Measurements from ENCODE around the gene NFE2L1. TPM values are rescaled to one million over a fixed set of nuclear protein-coding genes. Genes with fewer than 3 reads are reported as not detected.
A peak's percentile ranks its signal among the peaks of the same experiment; 100 is the strongest.
"Not testable (repeated sequence)": the region's sequence is repeated elsewhere in the genome, so short reads cannot be mapped to it uniquely, and the experiment has no call there.

NFE2L1 gene
- polyA plus RNA-seq, 10 donors, result 192 to 305 (median 259) TPM

- no peak for DNase-seq
Observed at GRCh38 chr17:48067245-48067644, 19.1 kb downstream of the NFE2L1 start.

GRCh38 chr17:48067808-48068207 is 19.6 kb downstream of the NFE2L1 start:
- DNase-seq, result not testable (repeated sequence)

DNA sequence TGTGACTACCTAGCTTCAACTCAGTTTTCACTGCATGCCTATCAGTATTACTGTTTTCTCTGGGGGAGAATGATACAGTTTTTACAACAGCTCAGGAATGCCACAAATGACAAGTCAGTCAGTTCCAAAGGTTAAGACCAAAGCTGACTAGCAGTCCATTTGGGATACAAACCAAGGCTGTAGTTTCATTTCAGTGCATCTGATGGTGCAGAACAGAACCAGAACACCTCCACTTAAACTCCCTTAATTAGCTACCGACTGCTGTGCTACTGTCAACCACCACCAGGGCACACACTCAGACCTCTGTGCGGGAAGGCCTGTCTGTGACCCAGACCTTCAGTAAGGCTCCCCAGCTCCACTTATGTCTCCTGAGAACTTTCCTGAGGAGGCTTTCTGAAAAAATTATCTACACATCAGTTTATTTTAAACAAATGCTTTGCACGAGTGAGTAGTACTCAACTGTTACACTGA is 20.4 kb downstream of the NFE2L1 start:
- DNase-seq, result no peak

GRCh38 chr17:48070195-48070594 is 22.0 kb downstream of the NFE2L1 start:
- no peak for DNase-seq

DNA sequence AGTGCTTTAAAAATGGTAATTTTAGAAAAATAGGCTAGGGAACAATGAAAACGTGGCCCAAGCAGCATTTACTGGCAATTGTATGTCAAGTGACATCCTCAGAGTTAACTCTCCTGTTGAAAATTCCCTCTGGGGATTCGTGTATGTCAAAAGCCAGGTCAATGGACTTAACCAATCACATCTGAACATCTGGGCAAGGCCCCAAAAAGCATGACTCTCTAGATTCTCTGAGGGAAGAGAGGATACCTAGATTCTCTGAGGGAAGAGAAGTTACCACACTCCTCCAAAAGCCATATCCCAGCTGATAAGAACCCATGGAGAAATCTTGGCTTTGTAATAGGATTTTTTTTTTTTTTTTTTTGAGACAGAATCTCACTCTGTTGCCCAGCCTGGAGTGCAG is 23.5 kb downstream of the NFE2L1 start:
- DNase-seq, result no peak

DNA sequence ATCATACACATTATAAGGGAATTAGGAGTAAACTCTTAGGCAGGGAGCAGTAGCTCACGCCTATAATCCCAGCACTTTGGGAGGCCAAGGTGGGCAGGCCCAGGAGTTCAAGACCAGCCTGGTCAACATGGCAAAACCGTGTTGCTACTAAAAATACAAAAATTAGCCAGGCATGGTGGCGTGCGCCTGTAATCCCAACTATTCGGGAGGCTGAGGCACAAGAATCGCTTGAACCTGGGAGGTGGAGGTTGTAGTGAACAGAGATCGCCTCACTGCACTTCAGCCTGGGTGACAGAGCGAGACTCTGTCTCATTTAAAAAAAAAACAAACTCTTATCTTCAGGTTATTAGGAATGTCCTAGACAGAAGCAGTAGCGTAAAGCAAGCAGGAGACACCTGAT is 24.7 kb downstream of the NFE2L1 start:
- not testable (repeated sequence) for DNase-seq

DNA sequence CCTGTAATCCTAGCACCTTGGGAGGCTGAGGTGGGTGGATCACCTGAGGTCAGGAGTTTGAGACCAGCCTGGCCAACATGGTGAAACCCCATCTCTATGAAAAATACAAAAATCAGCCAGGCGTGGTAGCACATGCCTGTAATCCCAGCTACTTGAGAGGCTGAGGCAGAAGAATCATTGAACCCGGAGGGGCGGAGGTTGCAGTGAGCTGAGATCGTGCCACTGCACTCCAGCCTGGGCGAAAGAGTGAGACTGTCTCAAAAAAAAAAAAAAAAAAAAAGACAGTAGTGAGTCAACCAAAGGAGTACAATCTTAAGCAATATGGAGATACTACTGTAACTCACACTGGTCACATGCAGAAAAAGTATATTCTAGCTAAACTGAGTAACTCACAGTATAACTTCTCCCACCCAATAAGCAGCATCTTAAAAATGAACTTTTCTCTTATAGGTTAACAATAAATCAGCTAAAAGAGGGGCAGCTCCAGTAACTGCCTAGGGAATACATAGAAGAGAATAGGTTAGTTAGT is 25.5 kb downstream of the NFE2L1 start:
- not testable (repeated sequence) for DNase-seq

DNA sequence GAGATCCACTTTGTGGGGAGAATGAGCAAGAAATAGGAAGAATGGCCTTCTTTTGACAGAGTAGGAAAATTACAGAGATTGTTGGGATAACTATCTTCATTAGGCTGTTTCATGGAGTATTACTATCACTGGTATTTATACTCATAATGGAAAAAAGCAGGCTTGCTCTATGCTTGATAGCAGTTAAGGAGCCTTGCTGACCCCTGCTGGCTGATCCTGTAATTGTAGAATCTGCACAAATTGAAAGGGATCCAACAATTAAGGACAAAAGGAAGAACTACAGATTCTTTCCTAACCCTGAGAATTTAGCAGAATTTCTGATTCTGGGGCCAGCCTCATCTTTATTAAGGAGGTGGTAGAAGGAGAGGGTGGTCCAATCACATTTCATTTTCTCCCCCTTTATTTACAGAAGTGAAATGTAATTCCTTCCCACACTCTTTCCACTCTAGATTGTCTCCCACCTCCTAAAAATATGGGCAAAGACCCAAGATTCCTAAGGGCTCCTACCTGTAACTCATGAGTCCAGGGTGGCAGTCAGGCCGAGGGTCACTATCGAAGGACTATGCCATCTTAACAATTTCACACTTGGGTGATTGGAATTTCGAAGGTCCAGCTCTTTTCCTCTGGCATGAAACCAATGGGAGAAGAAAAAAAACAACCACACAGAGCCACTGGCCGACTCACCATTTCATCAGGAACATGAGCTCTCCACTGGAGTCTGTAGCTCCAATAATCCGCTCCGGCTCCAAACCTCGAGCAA is 26.3 kb downstream of the NFE2L1 start:
- DNase-seq, result peak; percentile 78 to 91 (median 87)

DNA sequence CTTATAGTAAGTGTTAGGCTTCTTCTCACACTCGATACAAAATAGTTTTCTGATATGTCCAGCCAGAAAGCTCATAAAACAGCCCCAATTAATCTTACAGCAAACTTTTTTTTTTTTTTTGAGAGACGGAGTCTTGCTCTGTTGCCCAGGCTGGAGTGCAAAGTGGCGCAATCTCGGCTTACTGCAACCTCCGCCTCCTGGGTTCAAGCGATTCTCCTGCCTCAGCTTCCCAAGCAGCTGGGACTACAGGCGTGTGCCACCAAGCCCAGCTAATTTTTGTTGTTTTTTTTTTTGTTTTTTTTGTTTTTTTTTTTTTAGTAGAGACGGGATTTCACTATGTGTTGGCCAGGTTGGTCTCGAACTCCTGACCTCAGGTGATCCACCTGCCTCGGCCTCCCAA is 29.0 kb downstream of the NFE2L1 start:
- not testable (repeated sequence) for DNase-seq

DNA sequence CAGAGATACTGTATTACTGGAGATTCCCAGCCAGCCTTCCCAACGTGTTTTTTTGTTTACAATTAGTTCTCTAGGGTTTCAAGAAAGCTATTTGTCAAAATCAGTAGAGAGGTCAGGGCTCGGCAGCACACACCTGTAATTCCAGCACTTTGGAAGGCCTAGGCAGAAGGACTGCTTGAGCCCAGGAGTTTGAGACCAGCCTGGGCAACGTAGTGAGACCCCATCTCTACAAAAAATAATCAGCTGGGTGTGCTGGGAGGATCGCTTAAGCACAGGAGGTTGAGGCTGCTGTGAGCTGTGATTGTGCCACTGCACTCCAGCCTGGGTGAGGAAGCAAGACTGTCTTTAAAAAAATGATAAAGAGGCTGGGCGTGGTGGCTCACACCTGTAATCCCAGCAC is 33.7 kb downstream of the NFE2L1 start:
- DNase-seq, result no peak

- no peak for DNase-seq
Observed at GRCh38 chr17:48084932-48085331, 36.8 kb downstream of the NFE2L1 start.

- DNase-seq, result no peak
Observed at GRCh38 chr17:48093341-48094045, 45.3 kb downstream of the NFE2L1 start.

GRCh38 chr17:48095611-48096010 is 47.5 kb downstream of the NFE2L1 start:
- DNase-seq, result peak in 1 of 3 donors; percentile 23

DNA sequence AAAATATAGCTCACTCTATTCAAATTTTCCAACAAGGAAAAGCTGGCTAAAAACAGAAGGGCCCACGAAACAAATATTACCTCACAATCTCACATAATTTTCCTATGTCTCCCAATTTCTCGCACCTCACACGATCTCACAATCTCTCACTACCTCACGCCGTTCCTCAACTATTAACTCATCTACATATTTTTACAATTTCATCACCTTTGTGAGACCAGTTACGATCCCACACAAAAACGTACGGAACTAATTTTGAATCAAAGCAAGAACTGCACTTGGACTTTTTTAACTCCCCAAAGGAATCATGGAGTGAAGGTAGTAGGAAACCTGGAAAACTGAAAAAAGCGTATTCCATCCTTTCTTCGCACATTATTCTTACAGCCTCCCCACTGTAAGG is 52.0 kb downstream of the NFE2L1 start:
- DNase-seq, result peak in 2 of 3 donors; percentile 15 to 43

- peak in 2 of 3 donors; percentile 57 to 74 for DNase-seq
Observed at GRCh38 chr17:48100591-48101011, 52.4 kb downstream of the NFE2L1 start.

- DNase-seq, result peak; percentile 96 to 99 (median 97)
Observed at GRCh38 chr17:48101012-48101720, 53.0 kb downstream of the NFE2L1 start, which contains the start of gene CBX1. Gene CBX1, minus strand, starts transcription at chr17:48101478. Its CDS starts 24,474 bp downstream, at chr17:48077004.

- no peak for DNase-seq
Observed at GRCh38 chr17:48102043-48102750, 54.0 kb downstream of the NFE2L1 start.

DNA sequence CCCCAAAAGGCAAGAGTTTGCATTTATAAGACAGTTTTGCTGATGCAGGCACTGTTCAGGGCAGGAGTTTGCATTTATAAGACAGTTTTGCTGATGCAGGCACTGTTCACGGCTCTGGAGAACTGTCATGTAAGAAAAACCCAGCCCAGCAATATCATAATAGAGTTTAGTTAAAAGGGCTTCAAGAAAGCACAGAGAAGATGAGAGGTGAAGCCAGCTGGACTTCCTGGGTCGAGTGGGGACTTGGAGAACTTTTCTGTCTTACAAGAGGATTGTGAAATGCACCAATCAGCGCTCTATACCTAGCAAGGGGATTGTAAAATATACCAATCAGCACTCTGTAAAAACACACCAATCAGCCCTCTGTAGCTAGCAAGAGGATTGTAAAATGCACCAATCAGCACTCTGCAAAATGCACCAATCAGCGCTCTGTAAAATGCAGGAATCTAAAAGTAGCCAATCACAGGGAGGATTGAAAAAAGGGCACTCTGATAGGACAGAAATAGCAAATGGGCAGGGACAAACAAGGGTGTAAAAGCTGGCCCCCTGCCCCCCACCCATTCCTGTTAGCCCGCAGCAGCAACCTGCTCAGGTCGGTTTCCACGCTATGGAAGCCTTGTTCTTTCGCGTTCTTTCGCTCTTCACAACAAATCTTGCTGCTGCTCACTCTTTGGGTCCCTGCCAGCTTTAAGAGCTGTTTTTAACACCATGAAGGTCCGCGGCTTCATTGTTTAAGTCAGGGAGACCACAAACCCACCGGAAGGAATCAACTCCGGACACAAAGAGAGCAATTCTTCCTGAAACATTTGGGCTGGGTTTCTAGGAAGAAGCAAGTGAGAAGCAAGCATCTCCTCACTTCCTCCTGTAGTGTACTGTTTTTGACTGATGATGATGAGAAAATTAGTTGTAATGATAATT is 54.9 kb downstream of the NFE2L1 start:
- DNase-seq, result no peak

- DNase-seq, result no peak
Observed at GRCh38 chr17:48104440-48104839, 56.3 kb downstream of the NFE2L1 start.

- no peak for DNase-seq
Observed at GRCh38 chr17:48106802-48107136, 58.6 kb downstream of the NFE2L1 start.
